ENCODE data around the gene CEMIP. TPM values are rescaled to one million over a fixed set of nuclear protein-coding genes. Genes with fewer than 3 reads are reported as not detected.

The CEMIP gene
- total RNA-seq, 1 experiment from 2014 or later = 3.5 TPM

GRCh38 chr15:80755885-80756284 lies 23.3 kb upstream of the CEMIP start (continued):
- no peak for TF ChIP-seq CTCF (IDR thresholded peaks at IDR 0.05 in 2 of 3, conservative IDR thresholded peaks at IDR 0.05 in 1 of 3; ENCODE audit: borderline replicate concordance in 1 of 3, insufficient read depth in 1 of 3, low read depth in 2 of 3, low read length in 2 of 3)
- no peak for TF ChIP-seq MAX (IDR thresholded peaks at IDR 0.05)
- no peak for TF ChIP-seq SP1 (IDR thresholded peaks at IDR 0.05; ENCODE audit: low read depth)
- no peak for TF ChIP-seq ZFX (IDR thresholded peaks at IDR 0.05)
- TF ChIP-seq ZNF274 (IDR thresholded peaks at IDR 0.05; ENCODE audit: low read depth, low read length) = no peak

GRCh38 chr15:80758130-80758745 lies 20.9 kb upstream of the CEMIP start:
- BruUV-seq (replicated peaks) = no TSS peak

More at GRCh38 chr15:80758130-80758745, 20.9 kb upstream of the CEMIP start:
- ChIA-PET POLR2A (no interaction called here), RAD21 (ENCODE audit: low non-redundant PET in 1 of 2, low total read pairs in 2 of 2, uncharacterized antibody in 2 of 2, unreplicated experiment in 2 of 2) (no interaction called here), CTCF (no interaction called here)
- intact Hi-C loops (cut with micrococcal nuclease) = no loop called here
- no peak overlapping the region for H3K4me3 ChIP-seq (replicated peaks in 1 of 2; ENCODE audit: low read depth in 1 of 2, low read length in 2 of 2)
- H3K4me1 ChIP-seq (ENCODE audit: control insufficient read depth in 1 of 2, insufficient read depth in 2 of 2, low read length in 2 of 2) = no peaks in the 10 kb centered on the region
- no peak overlapping the region for H3K27ac ChIP-seq (ENCODE audit: low read depth, low read length)
- no peak for DNase-seq (ENCODE audit: low read depth, low spot score)
- H3K9me2 ChIP-seq (ENCODE audit: insufficient read depth) = no peaks in the 10 kb centered on the region
- H3K9me3 ChIP-seq (ENCODE audit: control insufficient read depth in 1 of 2, insufficient read depth in 1 of 2, low read depth in 1 of 2, low read length in 2 of 2) = no peaks in the 10 kb centered on the region
- no peak overlapping the region for H3K9ac ChIP-seq (ENCODE audit: low read length)
- H4K20me1 ChIP-seq (ENCODE audit: insufficient read depth) = no peaks in the 10 kb centered on the region; the same call in 1 of the 2 replicates
- H3K27me3 ChIP-seq (ENCODE audit: insufficient read depth, low read length) = no peaks in the 10 kb centered on the region
- no peak for ATAC-seq
- no peak overlapping the region for H3K4me2 ChIP-seq (ENCODE audit: low read length)
- TF ChIP-seq SP1 (IDR thresholded peaks at IDR 0.05; ENCODE audit: low read depth) (no peak), POLR2AphosphoS5 (IDR thresholded peaks at IDR 0.05; ENCODE audit: low read depth, low read length) (no peak), MAX (IDR thresholded peaks at IDR 0.05) (no peak), SIN3A (IDR thresholded peaks at IDR 0.05; ENCODE audit: low read depth) (no peak), EGR1 (IDR thresholded peaks at IDR 0.05; ENCODE audit: low read depth) (no peak), ATF3 (IDR thresholded peaks at IDR 0.05) (no peak), TCF7L2 (IDR thresholded peaks at IDR 0.05; ENCODE audit: borderline replicate concordance, extremely low read depth, insufficient read depth, insufficient read length) (no peak), CEBPB (IDR thresholded peaks at IDR 0.05; ENCODE audit: low read depth) (no peak), REST (IDR thresholded peaks at IDR 0.05; ENCODE audit: low read depth) (no peak), EZH2 (IDR thresholded peaks at IDR 0.05) (no peak), SRF (IDR thresholded peaks at IDR 0.05; ENCODE audit: low read depth) (no peak), JUND (IDR thresholded peaks at IDR 0.05) (no peak), CBX3 (IDR thresholded peaks at IDR 0.05; ENCODE audit: low read depth) (no peak), YY1 (IDR thresholded peaks at IDR 0.05; ENCODE audit: extremely low read depth, insufficient replicate concordance, low read depth, low read length) (no peak), FOSL1 (IDR thresholded peaks at IDR 0.05; ENCODE audit: low read depth) (no peak), ELF1 (IDR thresholded peaks at IDR 0.05; ENCODE audit: borderline replicate concordance, low read depth) (no peak), EZH2phosphoT487 (IDR thresholded peaks at IDR 0.05; ENCODE audit: borderline replicate concordance) (no peak), RAD21 (IDR thresholded peaks at IDR 0.05; ENCODE audit: low read depth) (no peak), ZNF274 (IDR thresholded peaks at IDR 0.05; ENCODE audit: low read depth, low read length) (no peak)
- peaks cover 3 to 7% of the 10 kb centered on the region in 2 experiments; a peak in 3 of 4 replicates for H3K36me3 ChIP-seq (ENCODE audit: control insufficient read depth in 1 of 2, insufficient read depth in 2 of 2, low read length in 2 of 2)
- H2AFZ ChIP-seq (ENCODE audit: low read depth, low read length, poor library complexity, severe bottlenecking) = no peak overlapping the region
- H3K79me2 ChIP-seq (ENCODE audit: insufficient read depth, low read length) = no peaks in the 10 kb centered on the region

All from HCT116 (cell line).